Measurements from ENCODE around the gene ITPKA. TPM values are rescaled to one million over a fixed set of nuclear protein-coding genes. Genes with fewer than 3 reads are reported as not detected.

ITPKA gene
- polyA plus RNA-seq, 1 donor, result 0.52 TPM

DNA sequence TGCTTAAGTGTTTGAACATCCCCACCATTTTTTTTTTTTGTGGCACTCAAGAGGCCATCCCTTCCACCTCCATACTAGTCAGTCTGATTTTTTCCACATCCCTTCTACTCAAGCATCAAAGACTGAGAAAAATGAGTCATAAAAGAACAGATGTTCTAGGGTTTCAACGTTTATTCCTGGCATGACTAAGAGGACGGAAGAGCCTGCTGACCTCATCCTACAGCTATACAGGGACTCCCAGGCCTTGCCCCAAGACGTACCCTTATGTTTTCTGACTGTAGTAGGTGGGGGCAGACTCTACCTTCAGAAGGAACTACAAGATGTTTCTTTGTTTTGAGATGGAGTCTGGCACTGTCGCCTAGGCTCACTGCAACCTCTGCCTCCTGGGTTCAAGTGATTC, 3.3 kb upstream of the ITPKA start:
- DNase-seq, result no peak

DNA sequence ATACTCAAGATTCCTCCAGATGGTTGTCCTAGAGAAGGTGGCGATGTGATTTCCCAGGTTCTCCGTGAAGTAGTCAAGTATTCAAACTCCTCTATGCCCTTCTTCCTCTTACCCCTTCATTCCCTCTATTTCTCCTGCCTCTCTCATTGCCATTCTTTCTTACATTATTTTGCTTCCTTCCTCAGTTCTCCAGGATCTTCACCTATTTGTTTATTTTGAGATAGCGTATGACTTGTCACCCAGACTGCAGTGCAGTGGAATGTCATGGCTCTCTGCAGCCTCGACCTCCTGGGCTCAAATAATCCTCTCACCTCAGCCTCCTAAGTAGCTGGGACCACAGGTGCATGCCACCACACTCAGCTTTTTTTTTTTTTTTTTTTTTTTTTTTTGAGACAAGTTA, 1.8 kb upstream of the ITPKA start:
- no peak for DNase-seq

DNA sequence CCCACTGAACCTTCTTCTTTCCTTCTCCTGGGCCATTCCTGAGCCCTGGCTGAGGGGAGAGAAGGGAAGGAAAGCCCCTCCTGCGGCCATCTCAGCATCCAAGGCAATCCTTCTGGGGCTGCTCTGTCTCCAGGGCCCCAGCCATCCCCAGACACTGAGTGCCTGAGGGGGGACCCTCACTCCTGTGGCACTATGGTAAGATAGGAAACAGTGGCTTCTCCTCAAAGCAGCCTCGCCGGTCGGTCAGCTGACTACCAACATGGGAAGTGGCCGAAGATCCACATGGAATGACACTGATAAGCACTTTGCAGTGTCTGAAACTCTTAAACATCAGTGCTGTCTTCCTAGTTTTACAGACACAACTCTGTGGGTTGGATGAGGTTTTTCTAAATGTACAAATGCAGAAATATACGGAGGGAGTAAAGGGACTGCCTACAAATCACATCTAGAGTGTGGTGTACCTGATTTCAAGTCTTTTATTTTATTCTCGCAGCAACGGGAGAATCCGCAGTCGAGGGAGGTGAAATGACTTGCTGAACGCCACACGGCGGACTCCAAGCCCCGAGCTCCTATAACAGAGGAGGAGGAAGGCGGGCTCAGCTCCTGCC, 973 bp upstream of the ITPKA start:
- DNase-seq, result no peak

DNA sequence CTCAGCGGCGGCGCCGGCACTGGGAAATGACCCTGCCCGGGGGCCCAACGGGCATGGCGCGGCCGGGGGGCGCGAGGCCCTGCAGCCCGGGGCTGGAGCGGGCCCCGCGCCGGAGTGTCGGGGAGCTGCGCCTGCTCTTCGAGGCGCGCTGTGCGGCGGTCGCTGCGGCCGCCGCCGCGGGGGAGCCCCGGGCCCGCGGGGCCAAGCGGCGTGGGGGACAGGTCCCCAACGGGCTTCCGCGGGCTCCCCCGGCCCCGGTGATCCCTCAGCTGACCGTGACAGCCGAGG, 172 bp downstream of the ITPKA start:
- DNase-seq, result no peak

DNA sequence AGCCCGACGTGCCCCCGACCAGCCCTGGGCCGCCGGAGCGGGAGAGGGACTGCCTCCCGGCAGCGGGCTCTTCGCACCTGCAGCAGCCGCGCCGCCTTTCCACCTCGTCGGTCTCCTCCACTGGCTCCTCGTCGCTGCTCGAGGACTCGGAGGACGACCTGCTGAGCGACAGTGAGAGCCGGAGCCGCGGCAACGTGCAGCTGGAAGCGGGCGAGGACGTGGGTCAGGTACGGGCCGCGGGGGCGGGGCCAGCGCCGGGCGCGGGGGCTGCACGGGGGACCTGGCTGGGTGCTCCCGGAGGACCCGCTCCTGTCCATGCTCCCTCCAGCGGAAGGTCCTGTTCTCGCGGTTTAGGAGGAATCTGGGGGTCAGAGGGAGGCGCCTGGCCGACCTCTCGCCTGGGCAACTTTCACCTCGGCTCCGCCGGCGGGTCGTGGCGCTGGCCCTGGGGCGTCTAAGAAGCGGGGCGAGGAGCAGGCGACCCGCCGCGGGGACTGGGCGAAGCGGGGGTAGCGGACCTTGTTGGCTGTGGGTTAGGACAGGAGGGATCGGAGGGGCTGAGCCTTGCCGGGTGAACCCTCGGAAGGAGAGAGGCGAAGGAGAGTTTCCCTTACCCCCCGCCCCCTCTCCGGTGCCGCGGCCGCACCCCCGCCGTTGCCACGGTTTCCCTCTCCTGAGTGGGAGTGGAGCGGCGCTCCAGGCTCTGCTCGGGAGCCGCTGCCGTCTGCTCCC, 682 bp downstream of the ITPKA start:
- DNase-seq, result no peak

DNA sequence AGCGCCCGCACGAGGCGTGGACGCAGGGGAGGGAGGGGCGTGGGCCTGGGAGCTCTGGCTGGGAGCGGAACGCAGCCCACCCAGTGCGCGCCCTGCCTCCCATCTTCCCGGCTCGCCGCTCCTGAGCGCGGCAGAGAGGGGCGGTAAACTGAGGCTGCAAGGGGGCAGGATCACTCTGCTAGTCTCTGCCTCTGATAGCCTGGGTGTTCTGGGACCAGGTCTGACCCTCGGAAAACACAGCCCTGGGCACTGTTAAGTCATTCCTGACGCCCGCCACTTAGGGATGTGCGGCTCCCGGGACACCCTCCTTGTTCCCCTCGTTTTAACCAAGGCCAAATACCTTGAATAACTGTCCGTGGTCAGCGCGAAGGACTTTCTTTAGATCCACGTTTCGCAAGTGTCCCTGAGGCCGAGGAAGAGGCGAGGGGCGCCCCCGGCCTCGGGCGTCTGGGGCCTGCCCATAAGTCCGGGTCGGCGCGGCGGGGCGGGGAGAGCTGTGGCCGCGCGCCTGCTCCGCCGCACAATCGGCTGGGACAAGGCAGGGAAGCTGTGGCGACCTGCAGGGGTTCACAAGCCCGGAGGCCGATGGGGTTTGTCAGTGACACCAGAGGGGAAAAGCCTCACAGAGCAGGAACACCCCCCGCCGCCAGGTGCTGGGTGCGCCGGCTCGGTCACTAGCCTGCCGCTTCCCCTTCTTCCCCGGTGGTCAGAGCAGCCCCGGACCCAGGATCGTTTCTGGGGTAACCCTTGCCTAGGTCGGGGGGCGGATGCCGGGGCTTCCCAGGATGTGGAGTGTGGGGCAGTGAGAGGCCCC, 1.5 kb downstream of the ITPKA start:
- DNase-seq, result no peak

DNA sequence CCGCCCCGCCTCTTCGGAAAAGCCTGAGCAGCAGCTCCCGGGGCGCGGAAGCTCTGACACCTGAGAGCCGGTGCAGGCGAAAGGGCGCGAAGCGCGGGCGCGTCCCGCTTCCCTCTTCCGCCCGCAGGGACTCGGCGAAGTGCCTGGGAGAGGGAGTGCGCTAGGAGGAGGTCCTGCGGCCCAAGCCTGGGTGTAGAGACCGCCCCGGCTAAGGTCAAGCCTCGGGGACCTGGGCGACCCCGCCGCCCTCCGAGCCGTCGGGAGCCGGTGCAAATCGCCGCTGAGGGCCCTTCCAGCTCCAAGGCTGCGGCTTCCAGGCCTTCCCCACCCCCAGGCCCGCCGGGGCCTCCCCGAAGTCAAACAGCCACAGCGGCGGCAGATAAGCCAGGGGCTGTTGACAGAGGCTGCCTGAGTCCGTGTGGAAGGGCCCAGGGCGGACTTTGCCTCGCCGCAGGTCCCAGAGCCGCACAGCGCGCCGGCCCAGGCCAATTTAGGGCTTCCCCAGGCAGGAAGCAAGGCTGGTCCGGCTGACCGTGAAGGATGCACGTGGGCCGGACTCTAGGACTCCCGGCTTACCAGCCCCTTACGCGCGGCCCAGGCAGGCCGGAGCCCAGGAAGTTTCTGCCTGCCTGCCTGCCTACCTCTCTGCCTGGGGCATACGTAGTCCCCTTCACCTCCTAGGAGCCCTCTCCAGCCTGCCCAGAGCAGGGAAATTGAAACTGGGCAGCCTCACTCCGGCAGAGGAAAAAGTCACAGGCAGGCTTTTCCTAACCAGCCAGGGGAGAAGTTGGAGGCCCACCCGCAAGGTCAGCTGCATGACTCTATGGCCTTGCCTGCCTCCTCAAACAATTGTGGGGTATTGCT, 2.3 kb downstream of the ITPKA start:
- no peak for DNase-seq

DNA sequence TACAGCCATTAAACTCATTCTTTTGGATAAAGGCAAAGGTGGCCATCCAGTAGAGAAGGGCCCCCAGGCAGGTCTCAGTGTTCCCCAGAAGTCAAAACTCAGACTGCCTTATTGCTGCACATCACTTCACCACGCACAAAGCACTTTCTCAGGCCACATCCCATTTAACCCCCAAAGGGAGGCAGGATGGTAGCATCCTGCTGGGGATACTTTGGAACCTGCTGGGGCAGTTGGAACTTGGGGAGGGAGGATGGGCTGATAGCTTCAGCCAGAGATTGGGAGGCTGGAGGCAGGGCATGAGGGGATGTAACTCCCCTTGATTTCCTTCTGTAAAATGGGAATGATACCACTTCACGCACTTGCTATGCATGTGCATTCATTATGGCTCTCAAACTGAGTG, 5.0 kb downstream of the ITPKA start:
- DNase-seq, result no peak

DNA sequence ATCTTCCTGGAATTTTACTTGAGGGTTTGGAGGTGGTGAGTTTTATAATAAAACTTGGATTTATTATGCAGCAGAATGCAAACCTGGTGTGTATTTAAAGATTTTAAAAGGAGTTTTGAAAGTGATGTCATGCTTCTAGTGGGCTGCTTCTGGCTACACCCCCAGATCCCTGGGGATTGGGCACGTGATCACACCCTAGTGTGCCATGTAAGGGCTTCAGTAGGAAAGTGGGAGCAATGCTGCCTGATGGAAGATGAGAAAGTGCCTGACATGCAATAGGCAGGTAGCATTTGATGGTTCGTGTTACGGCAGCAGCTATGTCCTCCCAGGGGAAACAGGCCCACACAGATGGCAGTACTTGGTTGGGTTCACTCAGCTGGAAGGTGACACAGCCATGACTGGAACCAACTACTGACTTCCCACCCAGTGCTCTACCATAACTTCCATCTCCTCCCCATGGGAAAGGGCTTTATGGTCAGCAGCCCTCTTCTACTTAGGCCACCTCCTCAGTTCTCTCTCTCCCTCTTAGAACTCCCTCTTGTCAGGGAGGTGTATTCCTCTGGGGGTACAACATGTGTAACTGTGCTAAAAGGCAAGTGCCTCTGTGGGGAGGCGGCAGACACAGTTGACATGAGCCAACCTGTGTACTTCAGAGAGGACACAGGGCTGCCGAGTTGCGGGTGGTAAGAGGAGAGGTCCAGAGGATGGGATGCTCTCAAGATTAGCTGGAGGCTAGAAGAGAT, 5.6 kb downstream of the ITPKA start:
- no peak for DNase-seq

DNA sequence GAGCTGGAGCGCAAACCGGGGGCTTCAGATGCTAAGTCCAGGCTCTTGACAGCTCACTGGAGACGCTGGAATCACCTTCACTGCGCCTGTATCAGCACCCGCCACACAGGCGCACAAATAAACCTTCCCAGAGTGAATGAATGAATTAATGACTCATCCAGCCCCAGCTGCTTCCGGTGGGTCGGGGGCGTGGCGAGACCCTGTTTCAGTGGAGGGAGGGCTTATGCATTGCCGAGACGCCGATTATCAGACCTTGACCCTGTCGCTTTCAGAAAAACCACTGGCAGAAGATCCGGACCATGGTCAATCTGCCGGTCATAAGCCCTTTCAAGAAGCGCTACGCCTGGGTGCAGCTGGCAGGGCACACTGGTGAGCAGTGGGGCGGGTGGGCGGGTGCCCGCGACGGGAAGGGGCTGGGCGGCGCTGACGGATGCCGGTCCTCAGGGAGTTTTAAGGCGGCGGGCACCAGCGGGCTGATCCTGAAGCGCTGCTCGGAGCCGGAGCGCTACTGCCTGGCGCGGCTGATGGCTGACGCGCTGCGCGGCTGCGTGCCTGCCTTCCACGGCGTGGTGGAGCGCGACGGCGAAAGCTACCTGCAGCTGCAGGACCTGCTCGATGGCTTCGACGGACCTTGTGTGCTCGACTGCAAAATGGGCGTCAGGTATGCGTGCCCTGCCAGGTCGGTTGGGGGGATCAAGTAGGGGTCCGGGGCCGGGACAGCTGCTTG, 7.7 kb downstream of the ITPKA start:
- no peak for DNase-seq

DNA sequence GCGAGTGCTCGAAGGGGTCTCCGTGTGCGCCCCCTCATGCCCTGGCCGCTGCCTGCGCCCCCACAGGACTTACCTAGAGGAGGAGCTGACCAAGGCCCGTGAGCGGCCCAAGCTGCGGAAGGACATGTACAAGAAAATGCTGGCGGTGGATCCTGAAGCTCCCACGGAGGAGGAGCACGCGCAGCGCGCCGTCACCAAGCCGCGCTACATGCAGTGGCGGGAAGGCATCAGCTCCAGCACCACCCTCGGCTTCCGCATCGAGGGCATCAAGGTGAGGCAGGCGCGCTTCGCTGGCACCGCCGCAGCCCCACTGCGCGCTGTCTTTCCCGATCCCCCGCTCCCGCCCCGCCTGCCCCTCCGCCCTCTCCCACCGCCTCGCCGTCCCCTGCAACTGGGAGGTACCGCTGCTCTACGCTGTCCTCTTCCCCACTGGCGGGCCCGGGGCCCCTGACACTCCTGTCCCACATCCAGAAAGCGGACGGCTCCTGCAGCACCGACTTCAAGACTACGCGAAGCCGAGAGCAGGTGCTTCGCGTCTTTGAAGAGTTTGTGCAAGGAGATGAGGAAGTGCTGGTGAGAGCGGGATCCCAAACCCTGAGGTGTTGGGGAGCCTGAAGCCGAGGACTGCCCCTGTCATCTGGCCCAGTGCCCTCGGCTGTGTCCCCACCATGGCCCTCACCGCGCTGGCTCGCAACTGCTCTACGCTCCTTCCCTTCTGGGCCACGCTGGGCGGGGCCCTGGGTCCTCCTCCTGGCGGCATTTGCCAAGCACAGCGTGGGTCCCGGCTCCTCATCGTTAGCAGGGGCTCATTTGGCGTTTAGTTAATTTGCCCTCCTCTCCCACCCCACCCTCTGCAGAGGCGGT, 8.5 kb downstream of the ITPKA start:
- DNase-seq, result no peak

DNA sequence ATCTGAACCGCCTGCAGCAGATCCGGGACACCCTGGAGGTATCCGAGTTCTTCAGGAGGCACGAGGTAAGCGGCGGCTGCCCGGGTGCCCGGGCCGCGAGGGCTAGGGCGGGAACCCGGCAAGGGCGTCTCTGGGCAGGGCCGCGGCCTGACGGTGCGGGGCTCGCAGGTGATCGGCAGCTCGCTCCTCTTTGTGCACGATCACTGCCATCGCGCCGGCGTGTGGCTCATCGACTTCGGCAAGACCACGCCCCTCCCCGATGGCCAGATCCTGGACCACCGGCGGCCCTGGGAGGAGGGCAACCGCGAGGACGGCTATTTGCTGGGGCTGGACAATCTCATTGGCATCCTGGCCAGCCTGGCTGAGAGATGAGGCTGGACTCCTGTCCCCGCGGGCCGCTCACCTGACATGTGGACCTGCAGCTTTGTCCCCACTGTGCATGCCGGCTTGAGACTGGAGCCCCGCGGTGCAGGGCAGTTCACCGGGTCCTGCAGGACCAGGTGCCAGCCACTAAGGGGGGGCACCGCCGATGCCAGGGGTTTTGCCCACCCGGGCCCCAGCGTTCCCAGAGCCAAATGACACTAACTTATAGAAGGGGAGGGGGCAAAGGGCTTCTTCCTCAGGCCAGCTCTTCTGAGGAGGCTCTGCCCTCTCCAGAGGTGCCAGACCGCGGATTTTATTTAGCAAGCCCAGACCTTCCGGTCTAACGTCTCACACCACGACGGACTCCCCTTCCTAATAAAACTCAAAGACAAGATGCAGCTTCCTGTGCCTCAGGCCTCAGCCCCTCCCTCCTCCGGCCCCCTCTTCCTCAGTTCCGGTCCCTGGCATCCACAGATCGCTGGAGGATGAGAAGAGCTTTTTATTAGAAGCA, 9.4 kb downstream of the ITPKA start:
- DNase-seq, result no peak

DNA sequence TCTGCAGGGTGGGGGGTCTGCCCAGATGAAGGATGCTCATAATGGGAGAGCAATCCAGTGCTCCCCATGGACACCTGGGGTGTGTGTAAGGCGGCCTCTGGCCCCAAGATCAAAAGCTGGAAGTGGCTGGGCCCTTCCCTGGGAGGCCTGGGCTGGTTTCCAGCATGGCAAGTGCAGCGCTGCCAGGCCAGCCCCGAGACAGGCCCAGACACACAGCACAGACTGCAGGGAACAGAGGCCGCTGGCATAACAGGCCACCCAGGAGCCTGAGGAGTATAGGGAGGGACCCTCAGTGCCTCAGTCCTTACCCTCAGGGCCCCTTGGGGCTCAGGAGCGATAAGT, 10.0 kb downstream of the ITPKA start:
- no peak for DNase-seq

DNA sequence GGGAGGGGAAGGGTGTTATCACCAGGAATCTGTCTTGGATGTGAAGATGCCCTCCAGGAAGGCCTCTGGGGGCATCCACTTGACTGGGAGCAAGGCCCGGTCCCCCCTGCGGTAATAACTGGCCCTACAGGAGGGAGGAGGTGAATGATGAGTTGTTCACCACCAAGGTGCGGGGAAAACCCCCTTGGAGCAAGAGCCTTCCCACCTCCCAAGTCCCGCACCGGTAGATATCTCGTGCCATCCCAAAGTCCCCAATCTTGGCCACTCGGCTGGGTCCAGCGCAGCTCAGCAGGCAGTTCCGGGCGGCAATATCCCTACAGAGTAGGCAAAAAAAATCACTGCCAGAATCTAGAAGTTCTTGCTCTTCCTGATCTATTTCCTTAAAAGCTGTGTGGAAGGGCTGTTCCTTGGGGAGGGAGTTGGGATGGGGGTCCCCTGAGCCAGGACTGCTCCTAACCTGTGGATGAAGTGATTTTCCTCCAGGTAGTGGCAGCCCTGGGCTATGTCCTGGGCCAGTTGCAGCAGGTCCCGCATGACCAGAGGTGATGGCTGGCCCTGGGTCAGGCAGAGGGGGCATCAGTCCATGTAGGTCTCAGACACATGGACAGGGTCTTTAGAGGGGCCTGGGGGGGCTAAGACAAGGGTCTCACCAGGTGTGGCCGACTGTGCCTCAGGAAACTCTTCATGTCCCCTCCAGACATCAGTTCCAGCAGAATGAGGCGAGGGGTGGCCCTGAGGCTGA, 11.2 kb downstream of the ITPKA start:
- no peak for DNase-seq

DNA sequence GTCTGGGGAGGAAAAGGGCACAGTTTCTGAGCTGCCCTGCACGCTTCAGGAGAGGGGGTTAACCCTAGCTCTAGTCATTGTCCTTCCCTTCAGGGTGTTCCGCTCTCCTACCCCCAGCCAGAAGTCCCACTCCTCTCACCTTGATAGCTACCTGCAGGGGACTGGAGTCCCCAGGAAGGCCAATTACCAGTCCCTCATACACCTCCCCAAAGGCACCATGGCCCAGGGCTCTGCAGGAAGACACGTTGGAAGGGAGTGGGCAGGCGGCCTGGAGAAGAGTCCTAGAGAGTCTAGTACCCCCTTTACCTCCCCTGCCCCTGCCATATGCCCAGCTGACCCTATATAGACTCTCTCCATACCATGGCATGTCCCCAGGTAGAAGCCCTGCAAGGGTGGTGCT, 12.1 kb downstream of the ITPKA start:
- no peak for DNase-seq

DNA sequence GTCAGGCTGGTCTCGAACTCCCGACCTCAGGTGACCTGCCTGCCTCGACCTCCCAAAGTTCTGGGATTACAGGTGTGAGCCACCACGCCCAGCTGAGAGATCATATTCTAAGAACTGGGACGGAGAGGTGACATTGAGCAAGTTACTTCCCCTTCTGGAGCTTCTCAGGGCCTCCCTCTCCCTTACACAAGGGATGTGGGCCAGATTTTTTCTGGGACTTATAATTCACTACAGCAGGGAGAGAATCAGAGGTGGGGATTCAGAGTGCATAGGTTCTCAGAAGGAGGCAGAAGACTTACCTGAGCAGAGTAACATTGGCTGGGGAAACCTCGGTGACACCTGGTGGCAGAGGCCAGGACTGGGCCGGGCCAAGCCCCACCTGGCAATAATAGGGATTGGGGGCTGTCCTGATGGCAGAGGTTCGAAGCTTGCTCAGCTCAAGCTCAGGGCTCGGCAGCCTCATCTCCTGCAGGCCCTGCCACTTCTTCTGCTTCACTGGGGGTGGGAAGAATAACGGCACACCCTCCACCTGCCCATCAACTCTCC, 13.2 kb downstream of the ITPKA start:
- no peak for DNase-seq

DNA sequence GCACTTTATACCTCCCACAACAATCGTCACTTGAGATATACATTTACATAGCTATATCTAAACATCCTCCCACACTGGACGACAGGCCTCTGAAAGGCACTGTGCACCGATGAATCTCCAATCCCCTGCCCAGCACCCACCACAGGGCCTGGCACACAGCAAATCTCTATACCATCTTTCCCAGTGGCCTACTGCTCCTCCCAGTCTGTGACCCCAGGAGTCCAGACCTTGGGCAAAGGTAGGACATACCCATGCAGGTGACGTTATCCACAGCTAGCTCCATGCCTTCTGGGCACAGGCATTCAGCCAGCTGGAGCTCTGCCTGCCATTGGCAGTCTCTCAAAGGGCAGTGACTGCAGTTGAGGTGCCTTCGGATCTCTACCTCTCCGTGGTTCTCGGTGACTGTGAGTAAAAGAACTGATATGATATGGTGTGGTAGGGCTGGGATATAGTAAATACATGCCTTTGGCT, 14.2 kb downstream of the ITPKA start:
- no peak for DNase-seq

DNA sequence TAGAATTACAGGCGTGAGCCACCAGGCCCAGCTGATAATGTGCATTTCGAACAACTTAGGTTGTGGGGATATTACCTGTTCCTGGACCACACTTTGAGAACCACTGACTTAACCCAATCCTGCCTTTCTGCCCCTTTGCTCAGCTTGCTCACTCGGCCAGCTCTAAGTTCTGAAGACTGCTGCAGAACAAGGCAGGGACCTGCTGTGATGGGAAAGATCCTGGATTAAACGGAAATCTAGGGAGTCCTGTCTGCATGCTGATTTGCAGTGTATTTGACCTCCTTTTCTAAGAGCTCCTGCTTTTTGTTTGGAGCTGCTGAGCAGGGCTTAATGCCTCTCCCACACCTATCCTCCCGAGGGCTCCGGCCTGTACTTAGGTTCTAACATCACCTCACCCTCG, 17.1 kb downstream of the ITPKA start:
- DNase-seq, result no peak

Measured in left kidney (tissue), 2 donors.